Right ventricle myocardium inferior (tissue), 1 donor: Measurements from ENCODE around the gene NXPH4. TPM values are rescaled to one million over a fixed set of nuclear protein-coding genes. Genes with fewer than 3 reads are reported as not detected.

Experiments used
- ATAC-seq: fragments of 200-7000 bp; cut with Tn5 transposase; one replicate; pipeline ENCODE4 v1.9.1; 2020; ENCODE audit warnings: mild to moderate bottlenecking, moderate library complexity
- DNase-seq: peaks from one replicate; pipeline ENCODE4 v3.0.0; 2021; ENCODE audit errors: missing footprints
- intact Hi-C: fragments of 100-400 bp; cut with DNase I; formaldehyde crosslinking; loops from one replicate; pipeline ENCODE4 v1.11.0; 2022
- total RNA-seq: library from RNA; stranded (reverse); fragmentation: NEBNext Ultra II Directional; extraction: Animal tissue kit (Norgen Biotek cat#: 25700); gene quantifications from one replicate; pipeline ENCODE4 v1.2.1, GENCODE V29; 2021
- donor health status: DM: no; HTN: yes; CAD: no; lungs with severe emphysema.

NXPH4 gene
- total RNA-seq, 1 donor from 2014 or later = 0.60 TPM

DNA sequence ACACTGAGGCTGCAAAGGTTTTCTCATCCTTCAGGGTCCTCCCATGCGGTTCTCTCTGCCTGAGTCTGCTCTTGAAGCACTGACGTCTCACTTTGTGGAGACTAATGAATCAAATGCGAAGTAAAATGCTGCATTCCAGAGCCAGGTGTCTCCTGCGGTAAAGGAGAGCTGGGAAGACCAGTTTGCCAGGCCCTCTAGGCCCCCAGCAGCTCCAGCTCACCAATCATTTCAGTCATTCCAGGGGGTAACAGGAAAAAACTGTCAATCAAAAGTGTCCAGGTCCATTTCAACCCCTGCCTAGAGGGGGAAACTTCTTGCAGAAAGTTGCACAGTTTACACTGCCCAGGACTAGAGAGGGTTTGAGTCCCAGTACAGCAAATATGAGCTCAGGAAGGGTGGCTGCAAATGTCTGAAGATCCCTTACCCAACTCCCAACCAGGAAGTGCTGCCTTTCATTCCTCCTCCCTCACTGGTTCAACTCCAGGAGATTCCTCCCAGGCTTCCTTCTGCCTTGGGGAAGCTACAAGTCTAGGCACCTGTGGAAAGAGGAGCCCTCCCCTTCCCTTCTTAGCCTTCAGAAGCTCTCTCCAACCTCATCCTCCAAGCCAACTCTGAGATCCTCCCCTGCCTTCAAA lies 2.7 kb upstream of the NXPH4 start:
- no peak for DNase-seq
- ATAC-seq = no peak
- intact Hi-C loops = loop anchor here (1.0 to 5.0 kb wide), 4 partner anchors 25 to 238 kb away; no protein-coding TSS in a partner anchor

DNA sequence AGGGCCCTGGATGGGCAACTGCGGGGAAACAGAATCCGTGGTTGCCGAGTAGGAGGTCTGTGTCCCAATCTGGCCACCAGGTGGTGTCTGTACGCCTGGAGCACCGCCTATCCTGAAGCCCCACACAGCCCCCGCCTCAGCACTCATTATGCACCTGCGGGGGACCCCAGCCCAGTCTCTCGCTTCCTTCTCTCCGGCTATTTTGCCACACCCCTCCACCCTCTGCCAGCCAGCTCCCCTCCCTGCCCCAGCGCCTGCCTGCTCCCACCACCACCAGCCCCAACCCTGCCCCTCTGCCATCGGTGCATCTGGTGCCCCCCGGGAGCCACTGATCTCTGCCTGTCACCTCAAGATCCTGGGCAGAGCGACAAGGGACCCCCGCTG lies 2.2 kb upstream of the NXPH4 start:
- intact Hi-C loops = loop anchor here (5.0 kb wide), 1 partner anchor 238 kb away; no protein-coding TSS in a partner anchor
- ATAC-seq (peak; percentile 63), DNase-seq (no peak)

DNA sequence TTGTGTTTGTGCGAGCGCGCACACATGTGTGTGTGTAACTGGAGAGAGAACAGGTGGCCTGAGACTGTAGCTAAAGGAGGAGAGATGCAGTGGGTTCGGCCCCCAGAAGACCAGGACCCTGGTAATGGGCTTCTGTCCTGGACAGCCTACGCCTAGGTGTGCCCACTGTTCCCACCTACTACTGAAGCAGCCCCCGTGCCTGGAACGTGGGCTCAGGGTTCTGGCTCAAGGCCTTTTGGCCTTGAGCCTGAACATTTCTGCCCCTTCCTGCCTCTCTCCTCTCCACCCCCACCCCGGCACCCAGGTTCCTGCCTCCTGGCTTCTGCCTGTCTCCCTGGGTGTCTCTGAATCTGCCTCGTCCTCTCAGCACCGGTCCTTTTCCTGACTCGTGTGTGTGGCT lies 1.5 kb upstream of the NXPH4 start:
- intact Hi-C loops = no loop called here
- ATAC-seq (no peak), DNase-seq (no peak)

DNA sequence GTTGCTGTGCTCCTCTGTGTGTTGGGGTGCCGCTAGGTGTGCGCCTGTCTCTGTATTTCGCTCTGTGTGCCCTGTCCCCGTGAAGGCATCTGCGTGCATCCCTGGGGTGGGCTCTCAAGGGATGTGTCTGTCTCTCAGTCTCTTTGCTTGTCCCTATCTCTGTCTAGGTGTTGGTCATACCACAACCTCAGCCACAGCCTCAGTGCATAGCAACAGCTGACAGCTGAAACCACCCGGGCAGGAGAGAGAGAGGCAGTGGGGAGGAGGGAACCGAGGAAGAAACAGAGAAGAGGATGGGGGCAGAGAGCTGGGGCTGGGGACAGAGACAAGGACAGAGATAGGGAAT lies 953 bp upstream of the NXPH4 start:
- DNase-seq (no peak), ATAC-seq (no peak)
- intact Hi-C loops = no loop called here

DNA sequence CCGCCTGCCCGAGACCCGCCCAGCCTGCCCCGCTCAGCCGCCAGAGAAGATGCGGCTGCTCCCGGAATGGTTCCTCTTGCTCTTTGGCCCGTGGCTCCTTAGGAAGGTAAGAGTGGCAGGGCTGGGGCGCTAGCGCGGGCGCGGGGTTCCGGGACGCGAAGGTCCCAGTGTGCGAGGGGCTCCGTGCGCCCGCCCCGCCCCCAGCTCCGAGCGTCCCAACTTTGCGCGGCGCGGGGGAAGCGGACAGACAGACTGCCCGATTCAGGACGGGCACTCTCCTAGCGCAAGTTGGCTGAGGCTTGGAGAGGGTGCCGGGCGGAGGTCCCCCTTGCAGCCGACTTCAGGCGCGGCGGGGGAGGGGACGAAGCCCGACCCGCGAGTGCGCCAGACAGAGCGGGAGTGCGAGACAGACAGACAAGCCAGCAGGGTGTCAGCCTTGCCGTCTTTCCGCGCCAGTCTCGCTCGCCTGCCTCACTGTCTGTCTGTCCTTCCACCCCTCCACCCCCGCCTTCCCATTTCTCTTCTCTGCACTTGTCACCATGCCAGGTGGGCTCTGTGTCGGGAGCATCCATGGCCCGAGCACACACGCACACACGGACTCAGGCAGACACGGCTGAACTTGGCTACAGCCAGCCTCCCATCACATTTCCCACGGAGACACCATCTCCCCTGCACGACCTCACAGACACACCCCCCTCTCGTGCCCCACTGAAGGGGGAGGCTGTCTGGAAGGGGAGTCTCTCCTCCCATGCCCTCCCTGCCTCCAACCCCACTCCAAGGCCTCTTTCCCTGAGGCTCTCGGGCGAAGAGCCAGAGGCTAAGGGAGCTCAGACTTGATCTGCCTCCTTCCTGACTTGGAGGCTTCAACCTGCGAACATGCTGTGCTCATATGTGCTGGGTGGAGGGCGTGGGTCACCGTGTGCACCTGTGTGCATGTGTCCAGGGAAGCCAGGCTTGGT lies 606 bp downstream of the NXPH4 start:
- DNase-seq (no peak), ATAC-seq (no peak)
- intact Hi-C loops = no loop called here

DNA sequence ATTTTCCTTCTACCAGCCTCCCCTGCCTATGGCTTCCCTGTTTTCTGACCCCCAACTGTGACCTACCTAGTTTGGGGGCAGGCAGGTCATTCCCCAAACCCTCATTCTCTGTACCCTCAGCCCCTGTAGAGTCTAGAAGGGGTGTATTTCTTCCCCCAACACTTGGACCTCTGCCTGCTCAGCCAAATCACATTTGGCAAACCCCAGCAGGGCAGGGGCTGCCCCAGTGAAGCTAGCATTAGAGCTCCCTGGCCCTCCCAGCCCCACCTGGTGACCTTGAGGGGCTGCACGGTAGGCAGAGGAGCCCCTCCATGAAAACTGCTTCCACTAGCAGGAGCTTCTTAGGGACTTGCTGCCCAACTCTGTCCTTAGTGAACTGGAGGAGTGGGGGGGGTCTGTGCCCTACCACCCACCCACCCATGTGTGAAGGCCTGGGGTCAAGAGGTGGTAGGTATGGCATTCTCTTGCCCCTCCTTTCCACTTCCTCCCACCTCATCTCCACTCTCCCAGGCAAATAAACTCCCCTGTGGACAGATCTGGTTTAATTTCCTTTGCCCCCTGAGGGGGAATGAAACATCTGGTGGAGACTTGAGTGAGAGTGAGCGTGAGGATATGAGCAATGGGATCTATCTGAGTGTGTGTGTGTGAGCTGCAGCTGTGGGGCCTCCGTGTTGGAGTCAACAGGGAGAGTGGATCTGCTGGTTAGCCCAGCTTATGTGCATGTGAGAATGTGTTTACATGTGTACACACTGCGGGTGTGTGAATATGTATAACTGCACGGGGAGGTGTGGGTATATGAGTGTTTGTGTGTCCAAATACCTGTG lies 1.6 kb downstream of the NXPH4 start:
- ATAC-seq (no peak), DNase-seq (no peak)
- intact Hi-C loops = no loop called here

DNA sequence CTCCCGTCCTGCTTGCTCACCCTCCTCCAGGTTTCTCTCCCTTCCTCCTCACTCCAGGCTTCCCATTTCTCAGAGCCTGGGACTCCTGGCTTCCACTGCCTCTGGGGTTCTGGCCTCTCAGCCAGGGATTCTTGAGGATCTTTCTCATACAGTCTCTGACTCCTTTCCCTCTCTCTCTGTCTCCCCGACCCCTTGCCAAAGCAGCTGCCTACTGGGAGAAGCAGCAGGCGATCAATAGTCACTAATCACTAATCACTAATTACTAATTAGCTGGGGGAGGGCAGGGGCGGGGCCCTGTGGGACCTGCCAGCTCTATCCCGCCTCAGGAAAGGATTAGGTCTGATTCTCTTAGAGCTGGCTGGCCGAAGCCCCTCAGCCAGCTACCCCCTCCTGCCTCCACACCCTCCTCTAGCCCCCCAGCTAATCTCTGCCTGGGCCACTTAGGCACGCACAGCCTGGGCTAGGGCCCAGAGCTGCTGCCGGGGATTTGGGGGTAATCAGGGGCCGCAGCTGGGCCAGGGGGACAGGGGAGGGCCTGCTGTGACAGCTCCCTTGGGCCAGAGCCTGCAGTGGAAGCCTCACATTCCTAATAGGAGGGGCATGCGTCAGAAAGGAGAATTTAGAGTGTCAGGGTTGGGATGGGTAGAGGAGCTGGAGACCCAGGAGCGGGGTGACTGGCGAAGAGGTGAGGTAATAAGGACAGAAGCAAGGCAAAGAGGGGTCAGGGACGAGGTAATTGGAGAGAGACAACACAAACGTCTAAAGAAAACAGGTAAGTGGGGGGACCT lies 2.8 kb downstream of the NXPH4 start:
- ATAC-seq = no peak
- intact Hi-C loops = no loop called here
- DNase-seq = no peak

DNA sequence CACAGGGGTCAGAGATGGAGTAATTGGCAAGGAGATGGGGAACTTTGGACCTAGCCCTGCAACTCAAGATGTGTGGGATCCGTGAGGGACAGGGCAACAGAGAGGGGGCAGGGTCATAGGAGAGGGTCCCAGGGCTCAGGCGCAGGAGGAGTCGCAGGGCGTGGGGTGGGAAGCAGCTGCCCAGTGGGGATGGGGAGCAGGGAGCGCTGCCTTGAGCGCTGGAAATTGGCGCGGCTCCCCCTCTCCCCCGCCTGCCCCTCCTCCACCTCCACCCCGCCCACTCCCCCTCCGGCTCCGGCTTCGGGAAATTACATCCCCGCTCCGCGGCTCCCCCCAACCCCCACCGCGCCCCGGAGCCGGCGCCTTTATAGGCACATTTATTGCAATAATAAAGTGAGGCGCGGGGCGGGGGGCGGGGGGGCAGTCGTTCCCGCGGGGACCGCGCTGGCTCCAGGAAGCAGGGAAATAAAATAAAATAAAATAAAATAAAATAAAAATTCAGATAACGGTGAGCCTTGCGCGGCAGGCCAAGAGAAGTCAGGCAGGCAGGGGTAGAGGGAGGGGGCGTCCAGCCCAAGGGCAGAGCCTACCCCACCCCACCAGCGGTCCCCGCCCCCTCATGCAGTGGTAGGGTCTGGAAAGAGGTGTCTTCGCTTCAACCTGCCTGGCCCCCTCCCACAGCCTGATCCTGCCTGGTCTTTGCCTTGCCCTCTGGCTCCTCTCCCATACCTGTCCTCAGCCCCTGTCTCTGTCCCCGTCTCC lies 3.6 kb downstream of the NXPH4 start:
- no peak for DNase-seq
- no peak for ATAC-seq
- intact Hi-C loops = no loop called here

DNA sequence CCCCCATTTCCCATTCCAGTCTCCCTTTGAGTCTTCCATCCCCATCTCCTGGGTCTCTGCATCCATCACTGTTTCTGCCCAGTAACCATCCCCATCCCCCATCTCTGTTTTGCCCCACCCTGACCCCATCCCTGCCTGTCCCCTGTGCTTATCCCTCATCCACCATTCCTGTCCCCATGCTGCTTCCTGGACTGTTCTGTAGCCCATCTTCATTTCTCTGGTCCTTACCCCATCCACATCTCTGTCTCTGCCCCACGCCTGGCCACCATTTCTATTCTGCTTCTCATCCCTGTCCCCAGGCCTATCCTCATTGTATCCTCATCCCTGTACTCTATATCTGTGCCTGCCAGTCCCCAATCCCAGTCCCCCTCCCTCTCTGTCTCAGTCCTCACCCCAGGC lies 4.2 kb downstream of the NXPH4 start:
- intact Hi-C loops = no loop called here
- no peak for DNase-seq
- no peak for ATAC-seq

DNA sequence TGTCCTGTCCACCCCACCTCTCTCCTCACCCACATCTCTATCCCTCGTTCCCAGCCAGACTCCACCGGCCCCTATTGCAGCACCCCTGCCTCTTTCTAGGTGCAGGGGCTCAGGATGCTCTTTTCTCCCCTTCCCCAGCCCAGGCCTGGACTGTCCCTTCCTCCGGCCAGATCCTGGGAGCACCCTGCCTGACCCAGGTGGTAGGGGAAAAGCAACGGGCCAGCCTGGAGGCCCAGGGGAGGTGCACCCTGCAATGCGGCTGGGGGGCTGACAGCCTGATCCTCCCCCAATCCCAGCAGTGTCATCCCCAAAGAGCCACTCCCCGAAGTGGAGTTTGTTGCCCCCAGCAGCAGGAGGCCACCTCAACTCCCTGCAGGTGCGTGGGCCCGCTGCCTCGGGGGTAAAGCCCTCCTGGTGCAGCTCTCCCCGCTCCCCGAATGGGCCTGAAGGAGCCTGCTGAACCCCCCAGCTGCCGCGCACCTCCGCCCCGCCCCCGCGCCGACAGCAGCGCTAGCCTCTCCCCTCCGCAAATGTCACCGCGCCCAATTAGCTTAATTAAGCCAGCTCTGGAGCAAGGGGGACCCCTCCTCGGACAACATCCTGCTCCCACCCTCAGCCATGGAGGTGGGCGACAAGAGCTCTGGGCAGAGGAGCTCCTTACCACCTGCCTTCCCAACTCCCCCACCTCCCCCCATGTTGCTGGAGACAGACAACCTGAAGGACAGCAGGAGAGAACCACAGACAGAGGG lies 4.7 kb downstream of the NXPH4 start:
- DNase-seq = peak; percentile 9
- no peak for ATAC-seq
- intact Hi-C loops = no loop called here

DNA sequence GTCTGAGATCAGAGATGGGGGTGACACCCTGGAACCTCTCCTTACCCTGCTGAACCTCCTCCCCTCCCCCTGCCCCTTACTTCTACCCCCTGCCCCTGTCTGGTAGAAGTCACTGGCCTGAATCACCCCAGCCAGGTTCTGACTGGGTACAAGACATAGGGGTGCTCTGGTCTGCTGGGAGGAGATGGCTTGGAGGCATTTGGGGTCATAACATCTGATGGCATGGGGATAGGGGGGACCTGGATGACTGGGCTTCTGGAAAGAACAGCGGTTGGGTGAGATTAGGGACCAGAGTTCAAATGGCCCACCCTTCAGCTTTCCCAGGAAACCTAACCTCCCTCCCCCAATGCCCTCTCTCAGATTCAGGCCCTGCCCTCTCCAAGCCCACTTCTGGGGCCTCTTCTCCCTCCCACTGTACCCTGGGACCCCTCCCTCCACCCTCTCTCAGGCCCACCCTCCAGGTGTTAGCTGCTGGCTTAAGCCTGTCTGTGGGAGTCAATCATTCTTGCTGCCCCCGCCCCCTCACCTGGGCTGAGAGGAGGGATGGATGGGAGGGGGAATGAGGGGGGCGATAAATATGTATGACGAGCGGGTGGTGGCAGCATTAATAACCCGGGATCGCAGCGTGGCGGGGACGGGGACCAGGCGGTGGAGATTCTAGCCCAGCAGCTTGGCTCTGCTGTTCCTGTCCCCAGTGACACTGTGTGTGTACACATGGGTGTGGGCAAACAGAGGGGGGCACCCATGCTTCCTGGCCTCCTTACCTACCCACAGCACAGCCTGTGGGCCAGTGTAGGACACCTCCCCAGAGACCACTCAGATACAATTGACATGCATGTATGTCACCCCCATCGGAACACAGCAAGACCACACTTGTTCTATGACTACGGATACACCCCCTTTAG lies 5.9 kb downstream of the NXPH4 start:
- intact Hi-C loops = no loop called here
- DNase-seq (no peak), ATAC-seq (no peak)

DNA sequence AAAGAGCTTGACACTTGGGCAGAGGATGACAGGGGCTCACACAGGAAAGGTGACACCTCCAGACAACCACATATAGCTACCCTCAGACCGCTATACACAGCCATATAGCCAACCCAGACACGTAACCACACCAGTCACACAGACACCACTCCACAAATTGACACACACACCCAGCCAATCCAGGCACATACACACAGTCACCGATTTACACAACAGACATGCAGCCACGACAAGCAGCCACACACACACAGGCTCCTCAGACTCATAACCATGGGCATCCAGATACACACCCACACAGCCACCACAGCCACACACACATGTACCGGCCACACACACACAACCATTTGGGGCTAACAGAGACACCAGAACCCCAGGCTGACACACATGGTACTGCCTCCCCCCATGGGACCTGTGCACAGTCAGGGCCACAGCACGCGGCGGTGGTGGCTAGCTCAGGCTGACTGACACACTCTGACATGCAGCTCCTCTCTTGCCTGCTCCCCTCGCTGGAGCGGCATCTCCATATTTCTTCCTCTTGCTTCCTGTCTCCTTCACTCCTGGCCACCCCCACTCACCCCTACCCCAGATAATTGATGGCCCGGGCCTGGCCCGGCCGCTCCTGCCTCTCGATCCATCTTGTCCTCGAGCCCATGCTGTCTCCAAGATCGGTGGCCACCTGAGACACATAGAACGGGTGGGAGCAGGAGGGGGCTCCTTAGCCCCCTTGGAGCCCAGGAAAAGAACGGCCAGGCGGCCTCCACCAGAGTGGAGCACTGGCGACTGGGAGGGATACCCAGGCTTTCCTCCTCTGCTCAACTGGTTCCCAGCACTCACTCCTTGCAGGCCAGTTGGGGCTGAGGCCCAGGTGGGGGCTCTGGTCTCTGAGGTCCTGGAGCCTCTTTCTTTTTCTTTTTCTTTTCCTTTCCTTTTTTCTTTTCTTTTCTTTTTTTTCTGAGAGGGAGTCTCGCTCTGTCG lies 6.9 kb downstream of the NXPH4 start:
- DNase-seq = peak; percentile 55
- intact Hi-C loops = no loop called here
- ATAC-seq = no peak

DNA sequence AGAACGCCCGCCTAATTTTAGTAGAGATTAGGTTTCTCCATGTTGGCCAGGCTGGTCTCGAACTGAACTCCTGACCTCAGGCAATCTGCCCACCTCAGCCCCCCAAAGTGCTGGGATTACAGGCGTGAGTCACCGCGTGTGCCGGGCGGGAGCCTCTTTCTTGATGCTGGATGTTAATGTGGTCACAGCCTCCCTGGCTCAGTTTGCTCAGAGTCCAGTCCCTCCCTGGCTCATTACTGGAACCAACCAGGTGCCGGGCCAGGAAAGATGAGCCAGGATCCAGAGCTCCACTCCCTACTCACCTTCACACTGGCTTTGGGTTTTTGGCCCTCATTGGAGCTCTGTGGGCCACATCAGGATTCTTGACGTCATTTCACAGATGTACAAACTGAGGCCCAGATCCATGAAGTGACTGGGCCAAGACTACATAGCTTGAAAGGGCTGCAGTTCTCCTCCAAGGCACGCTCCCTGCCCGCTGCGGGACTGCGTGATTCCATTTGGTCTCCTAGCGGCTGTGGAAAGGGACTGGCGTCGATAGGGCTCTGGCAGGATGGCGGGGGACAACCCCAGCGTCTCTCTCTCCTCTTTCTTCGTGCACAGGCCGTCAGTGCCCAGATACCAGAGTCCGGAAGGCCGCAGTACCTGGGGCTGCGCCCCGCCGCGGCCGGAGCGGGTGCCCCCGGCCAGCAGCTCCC lies 7.8 kb downstream of the NXPH4 start:
- DNase-seq (peak; percentile 59), ATAC-seq (no peak)
- intact Hi-C loops = no loop called here

DNA sequence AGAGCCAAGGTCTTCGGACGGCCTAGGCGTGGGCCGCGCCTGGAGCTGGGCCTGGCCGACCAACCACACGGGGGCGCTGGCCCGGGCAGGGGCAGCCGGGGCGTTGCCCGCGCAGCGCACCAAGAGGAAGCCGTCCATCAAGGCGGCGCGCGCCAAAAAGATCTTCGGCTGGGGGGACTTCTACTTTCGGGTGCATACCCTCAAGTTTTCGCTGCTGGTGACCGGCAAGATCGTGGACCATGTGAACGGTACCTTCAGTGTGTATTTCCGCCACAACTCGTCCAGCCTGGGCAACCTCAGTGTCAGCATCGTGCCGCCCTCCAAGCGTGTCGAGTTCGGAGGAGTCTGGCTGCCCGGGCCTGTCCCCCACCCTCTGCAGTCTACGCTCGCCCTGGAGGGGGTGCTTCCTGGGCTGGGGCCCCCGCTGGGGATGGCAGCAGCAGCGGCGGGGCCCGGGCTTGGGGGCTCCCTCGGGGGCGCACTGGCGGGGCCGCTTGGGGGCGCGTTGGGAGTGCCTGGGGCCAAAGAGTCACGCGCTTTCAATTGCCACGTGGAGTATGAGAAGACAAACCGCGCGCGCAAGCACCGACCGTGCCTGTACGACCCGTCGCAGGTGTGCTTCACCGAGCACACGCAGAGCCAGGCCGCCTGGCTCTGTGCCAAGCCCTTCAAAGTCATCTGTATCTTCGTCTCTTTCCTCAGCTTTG lies 8.5 kb downstream of the NXPH4 start:
- intact Hi-C loops = no loop called here
- ATAC-seq (peak; percentile 38), DNase-seq (peak; percentile 86)
